Activated effector memory CD4-positive, alpha-beta T cell treated with Interleukin-2 at 50 U/mL for 16 hours (primary cell): ENCODE results near the gene CCNF.
A peak's percentile ranks its signal among the peaks of the same experiment; 100 is the strongest.

Experiments
- DNase-seq: peaks from one replicate; pipeline ENCODE4 v3.0.0-alpha.2; 2020

CCNF gene

GRCh38 chr16:2458887-2459646 lies 29.8 kb downstream of the CCNF start:
- DNase-seq = no peak

DNA sequence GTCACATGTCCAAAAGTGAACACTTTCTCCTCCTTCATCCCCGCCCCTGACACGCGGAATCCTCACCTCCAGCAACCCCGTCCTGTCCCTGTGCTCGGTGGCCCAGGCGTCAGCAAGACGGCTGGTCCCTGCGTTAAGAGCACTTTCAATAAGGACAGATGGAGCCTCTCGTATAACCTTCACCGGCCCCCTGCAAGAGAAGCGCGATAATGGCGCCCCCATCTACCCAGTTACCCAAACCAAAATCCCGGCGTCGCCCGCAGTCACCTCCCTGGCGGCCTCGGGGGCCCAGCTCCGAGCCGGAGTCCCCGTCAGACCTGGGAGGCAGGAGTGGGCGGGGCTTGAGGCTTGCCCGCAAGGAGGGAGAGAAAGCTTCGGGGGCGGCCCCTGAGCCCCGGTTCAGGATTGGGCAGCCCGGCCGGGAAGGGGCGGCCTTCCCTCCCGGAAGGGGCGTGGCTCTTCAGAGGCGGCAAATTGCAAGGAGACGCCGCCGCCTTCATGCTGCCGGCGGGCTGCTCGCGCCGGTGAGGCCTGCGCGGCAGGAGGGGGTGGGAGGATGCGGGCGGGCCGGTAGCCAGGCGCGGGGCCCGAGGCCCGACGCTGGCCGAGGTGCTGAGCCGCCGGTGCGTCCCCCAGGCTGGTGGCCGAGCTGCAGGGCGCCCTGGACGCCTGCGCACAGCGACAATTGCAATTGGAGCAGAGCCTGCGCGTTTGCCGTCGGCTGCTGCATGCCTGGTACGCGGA lies 30.6 kb downstream of the CCNF start, which contains the start of gene TEDC2:
Gene TEDC2 (plus strand): TSS at position 463 of the 744 bp plus-strand sequence. CDS start 36 bp downstream, at position 499.
- DNase-seq = peak; percentile 95

DNA sequence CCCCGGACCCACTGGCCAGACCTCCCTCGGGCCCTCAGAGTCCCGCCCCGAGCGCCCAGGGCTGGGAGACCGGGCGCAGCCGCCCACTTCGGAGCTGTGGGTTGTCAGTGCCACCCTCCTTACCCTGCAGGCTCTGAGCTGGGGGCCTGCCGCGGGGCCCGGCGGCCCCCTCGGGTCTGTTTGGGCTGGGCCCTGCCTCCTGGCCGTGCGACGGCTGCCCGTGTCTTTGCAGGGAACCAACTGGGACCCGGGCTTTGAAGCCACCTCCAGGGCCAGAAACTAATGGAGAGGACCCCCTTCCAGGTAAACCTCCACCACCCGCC lies 31.1 kb downstream of the CCNF start:
- no peak for DNase-seq

GRCh38 chr16:2460916-2461315 lies 31.7 kb downstream of the CCNF start:
- no peak for DNase-seq

- no peak for DNase-seq
These were observed 33.0 kb downstream of the CCNF start for GRCh38 chr16:2462031-2462866.

DNA sequence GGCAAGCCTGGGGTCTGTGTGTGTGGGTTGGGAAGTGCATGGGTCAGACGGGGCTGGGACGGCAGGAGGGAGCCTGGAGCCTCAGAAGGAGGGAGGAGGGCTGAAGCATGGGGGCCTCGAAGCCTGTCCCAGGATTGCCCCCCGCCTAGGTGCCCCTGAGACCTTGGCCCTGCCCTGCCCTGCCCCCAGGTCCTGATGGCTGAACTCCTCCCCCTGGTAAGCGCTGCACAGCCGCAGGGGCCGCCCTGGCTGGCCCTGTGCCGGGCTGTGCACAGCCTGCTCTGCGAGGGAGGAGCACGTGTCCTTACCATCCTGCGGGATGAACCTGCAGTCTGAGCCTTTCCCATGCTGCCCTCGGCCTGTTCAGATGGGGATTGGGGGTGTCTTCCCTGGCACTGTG lies 35.1 kb downstream of the CCNF start:
- DNase-seq = no peak

DNA sequence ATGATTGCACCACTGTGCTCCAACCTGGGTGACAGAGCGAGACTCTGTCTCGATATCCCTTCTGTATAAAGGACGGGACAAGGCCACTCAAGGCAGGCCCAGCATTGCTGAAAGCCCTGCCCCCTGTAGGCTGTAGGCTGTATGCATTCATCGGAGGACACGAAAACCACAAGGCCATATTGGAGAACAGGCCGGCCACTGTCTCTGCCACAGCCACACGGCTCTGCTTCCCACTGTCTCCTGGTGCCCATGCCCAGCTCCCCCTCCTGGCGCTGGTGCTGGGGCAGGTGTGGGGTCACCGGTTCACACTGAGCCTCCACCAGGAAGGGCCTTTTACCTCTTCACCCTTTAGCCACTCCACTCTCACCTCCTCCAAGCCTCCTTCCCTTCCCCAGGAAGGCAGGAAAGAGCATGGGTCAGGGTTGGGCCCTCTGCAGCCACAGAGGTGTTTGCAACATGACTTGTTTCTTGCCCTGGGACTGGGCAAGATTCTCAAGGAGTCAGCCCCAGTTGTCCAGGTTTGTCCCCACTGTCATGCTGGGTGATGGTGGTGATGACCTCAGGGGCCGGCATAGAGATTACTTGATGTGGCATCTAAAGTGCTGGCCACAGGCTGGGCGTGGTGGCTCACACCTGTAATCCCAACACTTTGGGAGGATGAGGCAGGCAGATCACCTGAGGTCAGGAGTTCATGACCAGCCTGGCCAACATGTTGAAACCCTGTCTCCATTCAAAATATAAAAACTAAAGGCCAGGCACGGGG lies 36.6 kb downstream of the CCNF start:
- DNase-seq = no peak

GRCh38 chr16:2466667-2467527 lies 37.6 kb downstream of the CCNF start:
- DNase-seq = no peak

GRCh38 chr16:2467528-2468232 lies 38.4 kb downstream of the CCNF start:
- no peak for DNase-seq

GRCh38 chr16:2468233-2468724 lies 39.0 kb downstream of the CCNF start:
- no peak for DNase-seq

DNA sequence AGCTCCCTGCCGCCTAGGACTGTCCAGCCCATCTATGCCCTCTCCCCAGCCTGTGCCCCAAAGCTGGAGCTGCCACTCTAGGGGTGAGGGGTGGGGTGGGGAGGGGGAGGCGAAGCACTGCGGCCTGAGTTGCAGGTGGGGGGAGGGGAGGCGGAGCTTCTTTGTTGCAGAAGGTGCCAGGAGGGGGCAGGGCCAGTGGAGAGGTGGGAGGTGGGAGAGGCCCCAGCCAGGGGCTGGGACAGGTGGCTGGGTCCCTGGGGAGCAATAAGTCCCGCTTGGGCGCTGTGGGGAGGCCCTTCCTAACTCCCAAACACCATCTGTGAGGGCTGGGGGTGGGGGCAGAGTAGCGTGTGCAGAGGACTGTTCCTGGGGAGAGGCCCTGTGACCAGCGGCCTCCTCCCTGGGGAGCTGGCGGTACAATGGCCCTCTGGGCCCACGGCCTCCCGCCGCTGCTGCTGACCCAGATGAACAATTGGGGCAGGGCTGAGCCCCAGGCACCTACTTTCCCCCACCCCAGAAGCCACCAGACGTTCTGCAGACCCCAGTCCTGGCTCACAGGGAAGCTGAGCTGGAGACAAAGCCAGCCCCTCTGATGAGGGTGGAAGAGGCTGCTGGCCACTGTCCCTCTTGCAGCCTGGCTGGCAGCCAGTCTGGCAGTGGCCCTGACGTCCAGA lies 39.6 kb downstream of the CCNF start:
- no peak for DNase-seq

DNA sequence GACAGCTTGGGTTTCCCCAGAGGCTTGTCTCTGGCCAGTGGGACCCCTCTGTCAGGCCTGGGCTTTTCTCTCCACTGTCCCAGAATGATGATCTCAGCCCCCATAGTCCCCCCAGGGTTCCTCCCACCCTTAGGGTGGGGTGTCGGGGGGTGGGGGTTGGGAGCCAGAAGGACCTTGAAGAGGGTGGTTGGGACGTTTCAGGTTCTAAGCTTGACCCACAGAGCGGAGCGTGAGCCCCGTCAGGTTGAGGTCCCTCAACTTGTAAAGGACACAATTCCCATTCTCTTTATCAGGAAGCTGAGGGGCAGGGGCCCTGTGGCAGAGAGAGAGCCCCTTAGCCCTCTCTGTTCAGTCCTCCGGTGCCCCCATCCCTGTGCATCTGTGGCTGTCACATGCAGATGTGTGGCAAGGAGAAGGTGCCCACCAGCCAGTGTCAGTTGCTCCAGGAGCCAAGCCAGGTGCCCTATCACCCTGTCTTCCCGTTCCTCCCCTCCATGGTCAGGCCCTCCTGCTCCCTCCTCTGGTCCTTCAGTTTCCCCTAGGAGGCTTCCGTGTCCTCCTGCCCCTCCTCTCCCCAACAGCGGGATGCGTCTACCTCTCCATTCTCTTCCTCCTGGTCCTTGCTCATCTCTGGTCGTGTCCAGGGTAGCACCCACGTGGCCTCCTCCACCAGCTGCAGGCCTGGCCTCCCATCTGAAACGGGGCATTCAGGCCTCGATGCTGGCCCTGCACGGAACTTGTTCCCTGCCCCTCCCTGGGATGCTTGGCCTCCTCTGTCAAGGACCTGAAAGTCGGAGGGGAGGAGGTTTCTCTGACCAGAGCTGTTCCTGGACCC lies 40.4 kb downstream of the CCNF start:
- DNase-seq = no peak

- no peak for DNase-seq
These were observed 41.0 kb downstream of the CCNF start for GRCh38 chr16:2470234-2470601.

DNA sequence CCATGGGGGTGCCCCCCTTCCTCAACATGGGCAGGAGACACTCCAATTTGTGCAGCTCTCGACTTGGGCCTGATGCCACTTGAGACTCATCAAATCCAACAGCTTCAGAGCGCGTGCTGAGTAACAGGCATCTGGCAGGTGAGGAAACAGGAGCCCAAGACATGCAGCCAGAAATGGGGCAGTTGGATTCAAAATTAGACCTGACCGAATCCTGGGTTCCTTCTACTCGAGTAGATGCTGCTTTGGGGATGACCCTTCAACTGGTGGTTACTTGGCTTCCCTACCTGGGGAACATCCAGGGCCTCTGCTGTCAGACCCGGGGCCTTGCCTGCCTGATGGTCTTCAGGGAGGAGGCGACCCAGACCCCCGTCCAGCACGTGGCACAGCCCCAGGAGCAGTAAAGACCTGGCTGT lies 41.4 kb downstream of the CCNF start:
- no peak for DNase-seq

GRCh38 chr16:2471016-2471652 lies 41.9 kb downstream of the CCNF start, which contains the start of gene NTN3:
Gene NTN3, plus strand, starts transcription at chr16:2471297. Its CDS starts 405 bp downstream, at chr16:2471702.
- DNase-seq = no peak

DNA sequence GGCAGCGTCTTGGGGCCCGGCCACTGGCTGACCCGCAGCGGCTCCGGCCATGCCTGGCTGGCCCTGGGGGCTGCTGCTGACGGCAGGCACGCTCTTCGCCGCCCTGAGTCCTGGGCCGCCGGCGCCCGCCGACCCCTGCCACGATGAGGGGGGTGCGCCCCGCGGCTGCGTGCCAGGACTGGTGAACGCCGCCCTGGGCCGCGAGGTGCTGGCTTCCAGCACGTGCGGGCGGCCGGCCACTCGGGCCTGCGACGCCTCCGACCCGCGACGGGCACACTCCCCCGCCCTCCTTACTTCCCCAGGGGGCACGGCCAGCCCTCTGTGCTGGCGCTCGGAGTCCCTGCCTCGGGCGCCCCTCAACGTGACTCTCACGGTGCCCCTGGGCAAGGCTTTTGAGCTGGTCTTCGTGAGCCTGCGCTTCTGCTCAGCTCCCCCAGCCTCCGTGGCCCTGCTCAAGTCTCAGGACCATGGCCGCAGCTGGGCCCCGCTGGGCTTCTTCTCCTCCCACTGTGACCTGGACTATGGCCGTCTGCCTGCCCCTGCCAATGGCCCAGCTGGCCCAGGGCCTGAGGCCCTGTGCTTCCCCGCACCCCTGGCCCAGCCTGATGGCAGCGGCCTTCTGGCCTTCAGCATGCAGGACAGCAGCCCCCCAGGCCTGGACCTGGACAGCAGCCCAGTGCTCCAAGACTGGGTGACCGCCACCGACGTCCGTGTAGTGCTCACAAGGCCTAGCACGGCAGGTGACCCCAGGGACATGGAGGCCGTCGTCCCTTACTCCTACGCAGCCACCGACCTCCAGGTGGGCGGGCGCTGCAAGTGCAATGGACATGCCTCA lies 42.6 kb downstream of the CCNF start:
- DNase-seq = no peak

DNA sequence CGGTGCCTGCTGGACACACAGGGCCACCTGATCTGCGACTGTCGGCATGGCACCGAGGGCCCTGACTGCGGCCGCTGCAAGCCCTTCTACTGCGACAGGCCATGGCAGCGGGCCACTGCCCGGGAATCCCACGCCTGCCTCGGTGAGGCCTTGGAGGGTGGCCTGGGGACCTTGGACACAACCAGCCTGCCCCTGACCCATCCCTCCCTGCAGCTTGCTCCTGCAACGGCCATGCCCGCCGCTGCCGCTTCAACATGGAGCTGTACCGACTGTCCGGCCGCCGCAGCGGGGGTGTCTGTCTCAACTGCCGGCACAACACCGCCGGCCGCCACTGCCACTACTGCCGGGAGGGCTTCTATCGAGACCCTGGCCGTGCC lies 43.2 kb downstream of the CCNF start:
- no peak for DNase-seq

- DNase-seq = no peak
These were observed 43.7 kb downstream of the CCNF start for GRCh38 chr16:2472885-2473445.
